ENCODE data around the gene SFXN1. TPM values are rescaled to one million over a fixed set of nuclear protein-coding genes. Genes with fewer than 3 reads are reported as not detected.
"Not testable (repeated sequence)": the region's sequence is repeated elsewhere in the genome, so short reads cannot be mapped to it uniquely, and the experiment has no call there.

The SFXN1 gene, protein sequence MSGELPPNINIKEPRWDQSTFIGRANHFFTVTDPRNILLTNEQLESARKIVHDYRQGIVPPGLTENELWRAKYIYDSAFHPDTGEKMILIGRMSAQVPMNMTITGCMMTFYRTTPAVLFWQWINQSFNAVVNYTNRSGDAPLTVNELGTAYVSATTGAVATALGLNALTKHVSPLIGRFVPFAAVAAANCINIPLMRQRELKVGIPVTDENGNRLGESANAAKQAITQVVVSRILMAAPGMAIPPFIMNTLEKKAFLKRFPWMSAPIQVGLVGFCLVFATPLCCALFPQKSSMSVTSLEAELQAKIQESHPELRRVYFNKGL
- 49.5 TPM for polyA plus RNA-seq (2013, experiment 1 of 2; ENCODE audit: insufficient read length)
- polyA plus RNA-seq (2013, experiment 2 of 2; ENCODE audit: insufficient read length), result 39.7 TPM

GRCh38 chr5:175478384-175479124 is at the start of gene SFXN1:
TSS of gene SFXN1 (plus strand) at chr5:175478560. CDS start at chr5:175492104, 13,544 bp downstream.
- DNase-seq, result peak; percentile 79

- DNase-seq, result no peak
Observed at GRCh38 chr5:175434800-175435199, 43.6 kb upstream of the SFXN1 start.

GRCh38 chr5:175436359-175436758 is 42.0 kb upstream of the SFXN1 start:
- DNase-seq, result no peak

GRCh38 chr5:175438234-175438857 is 40.0 kb upstream of the SFXN1 start:
- no peak for DNase-seq

GRCh38 chr5:175443514-175444059 is 34.8 kb upstream of the SFXN1 start:
- DNase-seq, result no peak

DNA sequence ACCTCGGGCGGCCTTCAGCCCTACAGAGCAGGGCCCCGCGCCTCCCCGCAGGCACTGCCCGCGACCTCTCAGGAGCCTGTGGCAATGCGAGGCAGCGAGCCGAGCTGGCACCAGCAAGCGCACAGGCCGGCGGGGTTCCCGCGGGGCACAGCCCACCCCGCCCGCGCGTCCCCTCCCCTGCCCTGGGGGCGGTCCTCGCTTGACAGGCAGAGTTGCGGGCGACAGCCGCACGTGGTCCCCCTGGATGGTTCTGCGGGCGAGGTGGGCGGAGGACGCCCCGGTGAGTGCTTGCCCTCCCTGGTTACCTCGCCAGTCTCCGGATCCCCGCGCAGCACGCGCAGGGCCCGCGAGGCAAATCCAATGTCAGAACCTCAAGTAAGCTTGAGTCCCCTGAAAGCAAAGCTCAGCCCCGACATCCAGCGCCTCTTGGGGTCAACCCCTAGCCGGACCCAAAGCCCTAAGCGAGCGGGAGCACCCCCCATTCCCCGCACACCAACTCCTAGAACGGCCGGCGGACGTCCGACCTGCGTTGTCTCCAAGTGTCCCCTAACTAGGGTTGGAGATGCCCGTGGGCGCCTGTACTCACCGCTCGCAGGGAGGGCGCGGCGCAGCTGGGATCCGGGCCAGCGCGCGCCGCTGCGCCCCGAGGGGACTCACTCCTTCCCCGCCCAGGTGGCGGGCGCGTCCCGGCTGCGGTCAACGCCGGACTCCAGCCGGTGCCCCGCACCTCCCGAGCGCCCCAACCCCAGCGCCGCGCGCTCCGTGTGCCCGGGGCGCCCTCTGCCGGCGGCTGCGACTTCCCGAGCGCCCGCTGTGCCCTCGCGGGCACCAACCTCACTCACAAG is 34.1 kb upstream of the SFXN1 start, which contains the start of gene DRD1:
Gene DRD1, minus strand, starts transcription at position 123 of the 845 bp plus-strand sequence. CDS start 1,083 bp downstream, outside the sequence.
- peak; percentile 25 for DNase-seq

DNA sequence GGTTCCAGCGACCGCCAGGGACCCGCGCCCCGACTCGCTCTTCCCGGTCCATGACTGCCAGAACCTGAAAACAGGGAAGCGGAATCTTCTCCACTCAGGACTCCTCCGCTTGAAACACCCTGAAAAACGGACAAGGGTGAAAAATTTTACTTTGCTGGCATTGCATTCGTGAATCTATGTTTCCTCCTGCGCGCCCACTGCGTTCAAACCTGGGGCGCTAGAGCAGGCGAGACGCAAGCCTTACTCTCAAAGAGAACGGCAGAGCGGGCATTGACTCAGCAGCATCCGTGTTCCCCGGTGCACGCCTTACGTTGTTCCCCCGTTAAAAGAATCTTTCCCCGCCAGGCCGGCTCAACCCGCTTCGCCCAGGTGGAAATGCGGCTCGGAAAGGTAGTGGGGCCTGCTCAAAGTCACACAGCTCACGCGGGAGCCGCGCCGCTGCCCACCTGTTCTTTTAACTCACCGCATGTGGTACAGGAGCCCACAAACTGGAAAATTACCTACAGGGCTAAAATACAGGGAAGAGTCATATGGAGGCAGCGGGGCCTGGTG is 33.4 kb upstream of the SFXN1 start:
- DNase-seq, result no peak

DNA sequence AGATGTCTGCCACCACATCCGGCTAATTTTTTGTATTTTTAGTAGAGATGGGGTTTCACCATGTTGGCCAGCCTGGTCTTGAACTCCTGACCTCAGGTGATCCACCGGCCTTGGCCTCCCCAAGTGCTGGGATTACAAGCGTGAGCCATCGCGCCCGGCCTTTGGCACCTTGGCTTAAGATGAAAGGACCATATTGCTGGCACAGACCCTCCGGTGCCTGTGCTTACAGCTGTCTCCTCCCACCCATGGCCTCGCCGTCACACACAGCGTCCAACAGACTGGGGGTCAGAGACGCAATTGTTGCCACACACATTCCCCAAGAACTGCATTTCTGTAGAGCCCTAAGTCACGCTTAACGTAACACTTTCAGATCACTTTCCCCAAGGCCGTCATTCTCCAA is 32.0 kb upstream of the SFXN1 start:
- DNase-seq, result not testable (repeated sequence)

- no peak for DNase-seq
Observed at GRCh38 chr5:175447571-175447970, 30.8 kb upstream of the SFXN1 start.

DNA sequence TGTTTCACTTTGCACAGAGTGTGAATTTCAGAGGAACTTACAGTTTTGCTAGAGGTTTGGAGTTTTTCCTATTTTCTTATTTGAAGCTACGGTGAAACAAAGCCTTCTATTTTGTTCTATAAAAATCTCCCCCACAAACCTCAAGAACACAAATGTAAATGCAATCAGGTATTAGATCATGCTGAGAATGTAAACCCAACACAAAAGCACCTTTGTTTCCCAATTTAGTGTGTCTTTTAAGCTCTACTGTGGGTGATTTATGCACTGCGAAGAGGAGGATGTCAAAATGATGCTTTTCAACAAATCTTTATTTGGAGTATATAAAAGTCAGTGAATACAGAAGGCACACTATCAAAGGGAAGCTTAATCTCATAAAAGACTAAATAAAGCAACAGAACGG is 30.1 kb upstream of the SFXN1 start:
- DNase-seq, result no peak

GRCh38 chr5:175452166-175452565 is 26.2 kb upstream of the SFXN1 start:
- no peak for DNase-seq

DNA sequence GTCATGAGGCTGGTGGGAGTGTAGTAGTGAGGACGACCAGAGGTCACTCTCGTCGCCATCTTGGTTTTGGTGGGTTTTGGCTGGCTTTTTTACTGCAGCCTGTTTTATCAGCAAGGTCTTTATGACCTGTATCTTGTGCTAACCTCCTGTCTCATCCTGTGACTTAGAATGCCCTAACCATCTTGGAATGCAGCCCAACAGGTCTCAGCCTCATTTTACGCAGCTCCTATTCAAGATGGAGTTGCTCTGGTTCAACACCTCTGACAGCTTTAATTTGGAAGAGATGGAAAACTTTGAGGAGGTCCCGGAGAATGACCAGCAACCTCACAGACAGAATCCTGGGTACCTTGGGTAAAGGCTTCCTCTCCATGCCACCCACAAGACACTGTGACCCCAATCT is 24.0 kb upstream of the SFXN1 start:
- DNase-seq, result not testable (repeated sequence)

DNA sequence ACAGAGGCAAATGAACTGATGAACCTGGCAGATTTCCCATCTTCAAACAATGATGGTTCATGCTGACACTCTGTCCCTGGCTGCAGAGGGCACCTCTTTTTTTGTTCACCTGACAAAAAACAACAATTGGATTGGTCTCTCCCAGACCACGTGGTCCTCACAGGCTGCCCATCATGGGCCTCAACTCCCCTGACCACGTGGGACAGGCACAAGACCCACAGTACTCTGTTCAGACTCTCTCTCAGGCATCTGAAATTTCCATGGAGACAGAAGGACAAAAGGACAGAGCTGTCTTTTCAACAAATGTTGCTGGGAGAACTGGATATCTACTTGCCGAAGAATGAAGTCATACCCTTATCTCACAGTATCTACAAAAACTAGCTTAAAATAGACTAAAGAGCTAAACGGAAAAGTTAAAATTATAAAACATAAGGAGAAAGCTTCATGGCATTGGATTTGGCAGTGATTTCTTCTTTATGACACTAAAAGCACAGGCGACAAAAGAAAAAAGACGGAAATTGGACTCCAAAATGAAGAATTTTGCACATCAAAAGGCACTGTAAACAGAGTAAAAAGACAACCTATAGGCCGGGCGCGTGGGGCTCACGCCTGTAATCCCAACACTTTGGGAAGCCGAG is 22.1 kb upstream of the SFXN1 start:
- no peak for DNase-seq

GRCh38 chr5:175457466-175457865 is 20.9 kb upstream of the SFXN1 start:
- DNase-seq, result no peak

DNA sequence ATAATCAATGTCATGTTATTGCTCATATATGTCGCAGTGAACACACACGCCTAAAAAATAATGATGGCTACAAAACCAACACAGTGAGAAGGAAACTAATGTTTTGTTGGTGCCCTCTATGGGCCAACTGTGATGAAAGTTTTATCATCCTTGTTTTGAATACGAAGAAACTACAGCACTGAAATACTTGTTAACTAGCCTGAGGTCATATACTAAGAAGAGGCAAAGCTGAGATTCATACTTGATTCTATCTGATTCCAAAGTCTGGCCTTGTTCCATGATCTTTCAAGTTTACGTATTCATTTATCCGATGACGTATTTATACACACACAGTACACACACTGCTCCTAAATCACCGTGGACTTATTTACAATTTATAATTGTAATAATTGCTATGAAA is 18.2 kb upstream of the SFXN1 start:
- peak; percentile 18 for DNase-seq

- DNase-seq, result no peak
Observed at GRCh38 chr5:175460552-175460951, 17.8 kb upstream of the SFXN1 start.

- DNase-seq, result no peak
Observed at GRCh38 chr5:175461370-175461769, 17.0 kb upstream of the SFXN1 start.

DNA sequence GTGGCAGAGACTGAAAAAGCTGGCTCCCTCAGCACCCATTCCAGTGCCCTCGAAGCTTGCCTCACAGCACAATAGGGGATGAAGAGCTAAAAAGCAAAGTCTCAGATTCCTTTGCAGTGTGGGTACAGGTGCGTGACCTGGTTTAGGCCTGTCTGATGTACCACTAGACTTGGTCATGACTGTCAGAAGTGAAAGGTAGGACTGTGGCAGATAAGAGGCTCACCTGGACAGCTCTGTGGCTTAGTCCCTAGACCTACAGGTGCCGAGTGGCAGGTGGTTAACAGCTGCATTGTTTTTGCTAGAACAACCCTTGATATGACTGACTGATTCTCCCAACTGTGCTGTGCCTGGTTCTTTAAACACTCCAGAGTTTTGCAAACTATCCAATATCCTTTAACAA is 14.7 kb upstream of the SFXN1 start:
- no peak for DNase-seq

DNA sequence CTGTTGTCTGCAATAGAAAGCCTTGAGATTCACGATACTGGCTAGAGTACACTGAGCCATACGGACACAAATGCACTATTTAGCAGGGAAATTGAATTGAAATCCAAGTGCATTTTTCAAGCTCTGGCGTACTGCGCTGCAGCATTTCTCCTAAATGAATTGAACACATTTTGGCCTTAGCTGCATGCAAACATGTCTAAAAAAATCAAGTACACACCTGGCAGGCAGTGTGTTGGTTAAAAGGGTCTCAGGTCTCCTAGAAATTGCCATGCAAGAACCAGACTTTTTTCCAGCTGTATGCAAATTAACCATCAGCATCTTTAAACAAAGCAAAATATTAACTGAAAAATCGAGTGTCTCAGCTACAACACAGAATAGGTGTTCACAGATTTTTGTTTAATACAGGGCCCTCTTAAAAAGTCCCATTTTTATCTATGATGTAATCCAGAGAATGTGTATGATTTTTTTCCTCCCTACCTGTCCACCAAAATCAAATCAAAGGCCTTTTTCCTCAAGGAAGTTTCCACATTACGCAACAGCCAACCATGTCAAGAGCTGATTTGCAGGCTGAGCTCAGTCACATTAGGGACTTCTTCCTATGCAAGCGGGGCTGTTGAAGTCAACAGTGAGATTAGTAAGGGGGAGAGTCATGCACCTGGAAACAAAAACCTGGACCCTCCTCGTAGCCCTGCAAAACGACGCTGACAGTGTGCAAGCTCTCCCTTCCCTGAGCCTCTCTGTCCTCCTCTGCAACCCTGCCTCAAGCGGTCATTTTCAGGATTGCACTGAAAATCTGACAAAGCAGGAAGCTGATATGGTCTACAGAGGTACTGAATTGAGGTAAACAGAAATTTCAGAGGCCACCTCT is 14.1 kb upstream of the SFXN1 start:
- DNase-seq, result peak; percentile 46

- DNase-seq, result no peak
Observed at GRCh38 chr5:175464942-175465233, 13.5 kb upstream of the SFXN1 start.
